Duodenal mucosa (tissue), 2 donors: ENCODE results near the gene COMMD7.
"Not testable (repeated sequence)": the region's sequence is repeated elsewhere in the genome, so short reads cannot be mapped to it uniquely, and the experiment has no call there.

Source experiments
- H3K27ac ChIP-seq: one replicate; pipeline ENCODE4 v1.7.0; 2013; ENCODE audit warnings: low read depth, low read length
- H3K27me3 ChIP-seq, 2 donors: one replicate each; pipeline ENCODE4 v1.7.0; 2013; ENCODE audit warnings: low read length in 2 of 2, control low read depth in 1 of 2; ENCODE audit not compliant: insufficient read depth in 2 of 2, control insufficient read depth in 1 of 2
- H3K36me3 ChIP-seq, 2 donors: one replicate each; pipeline ENCODE4 v1.7.0; 2013; ENCODE audit warnings: low read length in 2 of 2, control low read depth in 1 of 2; ENCODE audit not compliant: insufficient read depth in 2 of 2, control insufficient read depth in 1 of 2
- H3K4me1 ChIP-seq, 2 donors: one replicate each; pipeline ENCODE4 v1.7.0; 2013; ENCODE audit warnings: low read length in 2 of 2, control low read depth in 1 of 2; ENCODE audit not compliant: insufficient read depth in 2 of 2, control insufficient read depth in 1 of 2
- H3K4me3 ChIP-seq, 2 donors: one replicate each; pipeline ENCODE4 v1.7.0; 2013; ENCODE audit warnings: low read length in 2 of 2, low read depth in 1 of 2
- H3K9ac ChIP-seq, 2 donors: one replicate each; pipeline ENCODE4 v1.7.0; 2013; ENCODE audit warnings: low read length in 2 of 2, low read depth in 1 of 2
- H3K9me3 ChIP-seq, 2 donors: one replicate each; pipeline ENCODE4 v1.7.0; 2013; ENCODE audit warnings: low read length in 2 of 2, control low read depth in 1 of 2; ENCODE audit not compliant: control insufficient read depth in 1 of 2

The COMMD7 gene

GRCh38 chr20:32697608-32698007 is 45.7 kb downstream of the COMMD7 start:
- Histone ChIP-seq H3K9ac (no peak overlapping the region), H3K36me3 (peaks cover 3 to 9% of the 10 kb centered on the region in 2 donors), H3K4me1 (no peaks in the 10 kb centered on the region), H3K27me3 (no peaks in the 10 kb centered on the region), H3K4me3 (no peak overlapping the region), H3K9me3 (no peaks in the 10 kb centered on the region), H3K27ac (no peak overlapping the region)

- no peak overlapping the region for H3K27ac ChIP-seq
- no peak overlapping the region for H3K9ac ChIP-seq
- H3K4me1 ChIP-seq: no peaks in the 10 kb centered on the region
- H3K27me3 ChIP-seq: no peaks in the 10 kb centered on the region
- no peaks in the 10 kb centered on the region for H3K9me3 ChIP-seq
- no peak overlapping the region for H3K4me3 ChIP-seq
- H3K36me3 ChIP-seq: peaks cover 0 to 5% of the 10 kb centered on the region in 2 donors
These were observed 48.2 kb downstream of the COMMD7 start for GRCh38 chr20:32695089-32695488.

GRCh38 chr20:32688966-32689365 is 54.3 kb downstream of the COMMD7 start:
- H3K36me3 ChIP-seq, H3K9ac ChIP-seq, H3K4me3 ChIP-seq, H3K27me3 ChIP-seq, H3K27ac ChIP-seq, H3K4me1 ChIP-seq, H3K9me3 ChIP-seq: not testable (repeated sequence)

- Histone ChIP-seq H3K9ac (no peak overlapping the region), H3K4me1 (peaks cover 0 to 7% of the 10 kb centered on the region in 2 donors), H3K27ac (no peak overlapping the region), H3K4me3 (no peak overlapping the region), H3K27me3 (no peaks in the 10 kb centered on the region), H3K9me3 (no peaks in the 10 kb centered on the region), H3K36me3 (peaks cover 0 to 2% of the 10 kb centered on the region in 2 donors)
These were observed 56.1 kb downstream of the COMMD7 start for GRCh38 chr20:32687180-32687532.

GRCh38 chr20:32686530-32687179 is 56.6 kb downstream of the COMMD7 start:
- no peak overlapping the region for H3K4me3 ChIP-seq
- peaks cover 0 to 7% of the 10 kb centered on the region in 2 donors for H3K4me1 ChIP-seq
- H3K36me3 ChIP-seq: no peaks in the 10 kb centered on the region
- H3K9ac ChIP-seq: no peak overlapping the region
- H3K27me3 ChIP-seq: no peaks in the 10 kb centered on the region
- no peaks in the 10 kb centered on the region for H3K9me3 ChIP-seq
- no peak overlapping the region for H3K27ac ChIP-seq

- Histone ChIP-seq H3K27me3 (no peaks in the 10 kb centered on the region), H3K9me3 (no peaks in the 10 kb centered on the region), H3K27ac (no peak overlapping the region), H3K36me3 (no peaks in the 10 kb centered on the region), H3K4me3 (no peak overlapping the region), H3K4me1 (peaks cover 6 to 15% of the 10 kb centered on the region in 2 donors), H3K9ac (no peak overlapping the region)
These were observed 57.4 kb downstream of the COMMD7 start for GRCh38 chr20:32685541-32686529.

- H3K27ac ChIP-seq: no peak overlapping the region
- H3K4me1 ChIP-seq: peaks cover 6 to 18% of the 10 kb centered on the region in 2 donors
- no peak overlapping the region for H3K9ac ChIP-seq
- H3K9me3 ChIP-seq: no peaks in the 10 kb centered on the region
- no peak overlapping the region for H3K4me3 ChIP-seq
- H3K27me3 ChIP-seq: no peaks in the 10 kb centered on the region
- no peaks in the 10 kb centered on the region for H3K36me3 ChIP-seq
These were observed 60.7 kb downstream of the COMMD7 start for GRCh38 chr20:32682508-32682987.

- H3K4me3 ChIP-seq: no peak overlapping the region
- H3K4me1 ChIP-seq: peaks cover 6 to 18% of the 10 kb centered on the region in 2 donors
- H3K27ac ChIP-seq: no peak overlapping the region
- H3K27me3 ChIP-seq: no peaks in the 10 kb centered on the region
- no peak overlapping the region for H3K9ac ChIP-seq
- H3K9me3 ChIP-seq: no peaks in the 10 kb centered on the region
- no peaks in the 10 kb centered on the region for H3K36me3 ChIP-seq
These were observed 61.8 kb downstream of the COMMD7 start for GRCh38 chr20:32681175-32682084.

GRCh38 chr20:32680544-32681174 is 62.6 kb downstream of the COMMD7 start:
- Histone ChIP-seq H3K27ac (no peak overlapping the region), H3K9me3 (no peaks in the 10 kb centered on the region)

More at GRCh38 chr20:32680544-32681174, 62.6 kb downstream of the COMMD7 start:
- no peak overlapping the region for H3K4me3 ChIP-seq
- no peak overlapping the region for H3K9ac ChIP-seq
- H3K27me3 ChIP-seq: no peaks in the 10 kb centered on the region
- H3K36me3 ChIP-seq: no peaks in the 10 kb centered on the region
- H3K4me1 ChIP-seq: peaks cover 6 to 13% of the 10 kb centered on the region in 2 donors
